GM18951 (cell line): ENCODE measurements around the gene NTN1.

ENCODE experiments used
- POLR2A ChIP-seq: IDR thresholded peaks from 4 replicates; pipeline ENCODE4 v1.6.1; 2011; ENCODE audit warnings: mild to moderate bottlenecking; ENCODE audit not compliant: insufficient read length, insufficient read depth; ENCODE audit errors: extremely low read depth
- in situ Hi-C: fragments of 300-500 bp; cut with MboI; formaldehyde crosslinking; loops from one replicate; pipeline ENCODE4 v1.12.0; 2022; ENCODE audit warnings: low sequenced_read_pairs, mixed read lengths, inconsistent platforms; ENCODE audit not compliant: unreplicated experiment

The NTN1 gene

DNA sequence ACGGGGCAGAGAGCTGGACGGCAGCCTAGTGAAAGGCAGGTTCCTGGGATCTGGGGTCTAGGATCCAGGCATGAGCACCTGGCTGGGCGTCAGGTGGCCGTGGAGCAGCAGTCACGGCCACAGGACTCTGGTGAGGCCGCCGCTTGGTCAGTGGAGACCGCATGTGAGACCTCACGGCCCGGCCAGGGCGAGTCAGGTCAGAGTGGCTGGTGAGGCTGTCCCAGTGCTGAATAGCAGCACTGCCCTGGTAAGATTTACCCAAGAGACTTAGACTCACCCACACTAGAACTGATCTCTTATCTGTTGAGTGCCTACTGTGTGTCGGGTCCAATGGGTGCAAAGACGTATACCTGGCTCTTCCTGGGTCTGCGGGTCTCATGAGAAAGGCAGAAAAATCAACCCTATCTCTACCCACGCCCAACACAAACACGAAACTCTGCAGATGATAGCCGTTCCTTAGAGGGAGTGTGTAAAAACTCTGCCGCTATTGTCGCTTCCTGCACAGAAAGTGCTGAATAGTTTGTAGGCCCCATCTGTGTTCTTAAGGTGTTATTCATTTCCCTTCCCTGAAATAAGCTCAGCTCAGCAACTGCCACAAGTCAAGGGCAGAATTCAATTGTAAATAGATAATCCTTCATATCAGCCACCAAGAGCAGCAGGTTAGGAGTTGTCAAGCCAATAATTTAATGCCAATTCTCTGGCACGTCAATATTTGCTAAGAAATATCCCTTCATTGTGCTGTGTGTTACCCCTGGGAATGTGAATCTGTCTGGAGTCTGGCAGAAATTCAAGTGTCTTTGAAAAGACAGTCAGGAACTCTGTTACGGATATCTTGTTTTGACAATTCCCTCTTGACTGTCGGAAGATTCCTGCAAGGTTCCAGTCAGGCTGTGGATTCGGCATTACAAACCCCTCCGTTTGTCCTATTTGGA, 240.0 kb downstream of the NTN1 start:
- no peak for TF ChIP-seq POLR2A
- in situ Hi-C loops: no loop called here

DNA sequence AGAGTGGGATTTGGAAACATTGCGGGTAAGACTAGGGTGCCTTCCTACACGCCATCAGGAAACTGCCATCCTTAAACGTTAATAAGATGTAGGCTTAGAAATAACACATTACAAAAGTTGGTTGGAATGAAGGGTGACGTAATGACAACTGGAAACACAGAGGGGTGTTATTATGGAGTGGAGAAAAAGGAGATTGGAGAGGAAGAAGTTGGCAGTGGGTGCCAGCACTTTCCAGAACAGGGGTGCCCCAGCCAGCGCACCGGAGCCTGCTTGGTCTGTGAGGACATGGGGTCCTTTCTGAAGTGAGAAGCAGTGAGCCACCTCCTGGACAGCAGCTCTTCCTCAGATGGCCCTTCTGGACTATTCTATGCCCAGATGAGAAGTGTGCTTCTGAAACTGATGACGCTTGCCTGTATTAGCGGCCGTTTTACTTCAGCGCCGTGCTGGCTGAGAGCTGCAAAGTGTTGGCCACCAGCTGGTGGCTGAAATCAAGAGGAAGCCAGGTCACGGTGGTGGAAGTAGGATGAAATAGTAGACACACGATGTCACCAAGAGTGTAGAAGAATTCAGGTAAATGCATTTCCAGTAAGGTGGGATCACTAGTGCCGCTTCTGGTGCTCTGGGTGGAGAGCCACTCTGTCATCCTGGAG, 244.8 kb downstream of the NTN1 start:
- TF ChIP-seq POLR2A: no peak
- in situ Hi-C loops: no loop called here

DNA sequence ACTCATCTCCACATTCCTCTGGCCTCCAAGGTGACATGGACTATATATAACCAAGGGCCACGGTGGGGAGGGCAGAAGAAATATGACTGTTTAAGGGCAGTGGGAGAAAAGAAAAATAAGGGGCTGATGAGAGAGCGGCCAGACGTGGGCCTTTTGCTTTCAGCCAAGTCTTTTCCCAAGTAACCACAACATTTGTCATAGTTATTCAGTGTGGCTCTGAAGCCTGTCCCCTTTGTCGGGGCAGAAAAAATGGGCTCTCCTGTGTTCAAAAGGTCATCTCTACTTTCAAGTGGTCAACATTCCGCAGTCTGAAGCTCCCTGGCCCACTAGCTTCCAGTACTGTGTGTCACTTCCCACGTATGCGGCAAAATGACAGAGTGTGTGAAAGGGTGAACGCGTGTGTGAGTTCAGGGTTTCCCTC, 245.4 kb downstream of the NTN1 start:
- in situ Hi-C loops: no loop called here
- TF ChIP-seq POLR2A: no peak

DNA sequence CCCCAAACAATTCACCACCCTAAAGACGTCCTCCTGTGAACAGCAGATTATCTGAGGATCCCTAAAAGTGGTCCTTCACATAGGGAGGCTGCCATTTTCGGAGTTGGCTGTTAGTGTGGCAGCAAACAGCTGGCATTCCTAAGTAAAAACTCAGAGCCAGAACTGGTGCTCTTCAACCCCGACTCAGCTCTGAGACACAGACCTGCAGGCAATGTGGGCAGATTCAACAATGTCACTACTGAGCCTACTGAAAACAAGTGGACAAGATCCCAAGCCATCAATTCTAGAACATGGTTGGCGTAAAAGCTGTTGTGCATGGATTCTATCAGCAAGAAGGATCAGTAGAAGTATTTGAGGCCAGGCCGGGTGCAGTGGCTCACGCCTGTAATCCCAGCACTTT, 247.2 kb downstream of the NTN1 start:
- in situ Hi-C loops: no loop called here
- no peak for TF ChIP-seq POLR2A

DNA sequence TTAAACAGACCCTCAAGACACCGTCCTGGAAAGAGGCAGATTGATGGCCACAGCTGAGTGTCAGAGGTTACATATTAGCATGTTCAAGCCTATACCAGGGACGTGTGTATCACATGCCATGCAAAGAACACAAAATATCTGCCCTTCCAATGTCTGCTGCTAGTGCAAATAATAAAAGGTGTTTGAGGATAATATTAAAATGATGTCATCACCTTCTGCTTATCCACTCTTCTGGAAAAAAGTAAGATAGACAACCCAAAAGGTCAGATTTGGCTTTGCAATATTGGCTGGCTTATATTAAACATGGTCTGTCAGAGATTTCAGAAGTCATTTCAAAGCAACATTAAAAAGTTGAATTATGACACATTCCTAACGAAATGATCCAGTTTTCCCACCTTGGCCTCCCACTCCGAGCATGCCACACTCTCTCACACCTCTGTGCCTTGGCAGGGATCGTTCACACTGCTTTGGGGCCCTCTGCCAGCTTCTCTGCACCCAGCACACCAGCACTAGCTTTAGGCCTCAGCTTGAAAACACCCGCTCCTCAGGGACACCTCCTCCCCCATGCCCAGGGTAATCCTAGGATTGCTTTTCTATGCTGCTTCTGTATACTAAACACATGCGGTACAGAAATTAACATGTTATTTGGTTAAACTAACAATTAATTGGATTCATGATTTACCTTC, 248.2 kb downstream of the NTN1 start:
- TF ChIP-seq POLR2A: no peak
- in situ Hi-C loops: no loop called here

DNA sequence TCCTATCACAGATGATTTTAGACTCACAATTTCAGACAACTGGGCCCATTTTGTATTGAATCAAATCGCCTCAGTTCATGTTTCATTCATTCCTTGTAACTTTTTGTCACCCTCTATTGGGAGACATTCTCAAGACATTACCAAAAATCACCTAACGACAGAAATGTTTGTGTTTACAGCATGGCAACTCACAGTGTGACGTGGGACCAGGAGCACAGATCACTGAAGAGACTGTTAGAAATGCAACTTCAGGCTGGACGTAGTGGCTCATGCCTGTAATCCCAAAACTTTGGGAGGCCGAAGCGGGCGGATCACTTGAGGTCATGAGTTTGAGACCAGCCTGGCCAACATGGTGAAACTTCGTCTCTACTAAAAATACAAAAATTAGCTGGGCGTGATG, 249.6 kb downstream of the NTN1 start:
- in situ Hi-C loops: no loop called here
- no peak for TF ChIP-seq POLR2A

DNA sequence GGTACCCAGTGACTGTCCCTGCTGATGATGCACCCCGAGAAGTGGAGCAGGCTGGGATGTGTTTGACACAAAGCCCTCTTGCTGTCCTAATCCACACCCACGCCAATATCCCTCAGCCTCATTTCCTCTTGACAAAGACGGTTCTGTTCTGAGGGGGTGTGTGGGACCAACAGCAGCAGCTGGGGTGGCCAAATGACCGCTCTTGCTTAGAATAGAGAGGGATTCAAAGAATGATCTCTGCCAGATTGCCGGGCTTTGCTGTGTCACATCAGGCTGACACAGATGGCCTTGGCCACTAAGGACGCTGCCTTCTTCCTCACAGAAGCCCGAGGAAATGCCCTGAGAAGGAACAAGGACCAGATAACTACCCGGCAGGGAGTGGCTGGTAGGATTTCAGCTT, 250.7 kb downstream of the NTN1 start:
- TF ChIP-seq POLR2A: no peak

DNA sequence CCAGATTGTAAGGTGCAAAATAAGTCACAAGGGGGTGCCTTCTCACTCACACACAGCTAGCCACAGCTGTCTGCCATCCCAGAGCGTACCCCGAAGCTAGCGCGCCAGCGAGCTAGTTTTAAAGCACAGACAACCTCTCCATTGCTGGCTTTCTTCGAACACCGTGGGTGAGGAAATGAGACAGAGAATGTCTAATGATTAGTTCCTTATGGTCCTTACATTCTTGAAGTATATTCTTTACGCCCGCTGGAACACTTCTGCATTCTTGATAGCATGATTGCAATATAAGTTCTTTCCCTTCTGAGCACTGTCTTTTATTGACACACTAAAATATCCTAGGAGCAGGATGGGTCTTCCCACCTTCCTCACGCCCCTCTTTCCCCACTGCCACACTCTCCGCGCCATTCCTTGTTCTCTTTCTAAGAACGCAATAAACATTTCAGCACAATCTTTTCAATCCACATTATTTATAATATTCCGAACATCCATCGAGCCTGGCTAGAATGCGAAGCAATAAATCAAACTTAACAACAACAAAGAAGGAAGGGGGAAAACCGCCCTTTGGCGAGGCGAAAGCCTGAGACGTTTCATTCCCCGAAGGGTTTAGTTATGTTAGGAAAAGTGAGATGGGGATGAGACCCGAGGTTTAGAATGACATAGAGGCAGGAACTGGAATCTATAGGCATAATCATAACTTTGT, 251.3 kb downstream of the NTN1 start:
- in situ Hi-C loops: no loop called here
- no peak for TF ChIP-seq POLR2A

More for the DNA sequence above, 250.7 kb downstream of the NTN1 start:
- in situ Hi-C loops: no loop called here

DNA sequence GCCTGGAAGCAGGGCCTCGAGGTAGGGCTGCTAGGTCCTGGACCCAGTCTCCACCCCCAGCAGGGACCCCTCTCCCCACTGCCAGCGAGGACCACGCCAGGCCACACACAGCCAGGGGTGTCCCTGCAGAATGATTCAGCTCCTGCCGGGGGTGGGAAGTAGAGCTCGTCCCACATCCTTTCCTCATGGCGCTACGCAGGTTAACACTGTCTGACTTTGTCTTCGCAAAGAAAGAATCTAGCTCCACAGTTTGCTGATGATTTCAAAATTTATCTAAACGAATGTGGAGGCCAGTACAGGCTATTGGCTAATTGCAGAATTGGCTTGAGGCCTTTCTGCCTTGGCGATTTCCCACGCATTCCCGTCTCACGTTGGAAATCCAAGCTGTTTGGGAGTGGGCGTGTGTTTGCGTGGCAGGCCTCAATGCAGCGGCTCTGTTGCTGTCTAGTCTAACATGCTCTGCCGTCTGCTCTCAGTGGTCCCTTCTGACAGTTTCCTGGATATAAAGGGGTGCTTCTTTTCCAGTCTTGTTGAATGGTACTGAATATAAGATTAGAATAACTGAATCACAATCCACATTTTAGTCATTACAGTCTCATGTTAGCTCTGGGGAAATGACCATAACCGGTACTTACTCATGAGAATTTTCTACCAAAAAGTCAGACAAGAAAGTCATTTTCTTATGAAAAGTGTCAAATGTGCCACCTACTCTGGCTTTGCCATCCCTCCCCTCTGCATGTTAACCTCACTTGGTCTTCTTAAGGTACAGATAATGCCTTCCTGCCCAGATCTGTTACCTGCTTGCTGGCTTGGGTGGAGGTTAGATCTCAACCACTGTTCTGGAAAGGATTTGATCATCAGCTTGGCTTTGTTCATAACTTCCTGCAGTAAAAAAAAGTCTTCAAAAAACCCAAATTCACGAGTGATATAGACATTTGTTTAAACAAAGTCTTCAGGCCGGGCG, 252.4 kb downstream of the NTN1 start:
- no peak for TF ChIP-seq POLR2A
- in situ Hi-C loops: no loop called here

DNA sequence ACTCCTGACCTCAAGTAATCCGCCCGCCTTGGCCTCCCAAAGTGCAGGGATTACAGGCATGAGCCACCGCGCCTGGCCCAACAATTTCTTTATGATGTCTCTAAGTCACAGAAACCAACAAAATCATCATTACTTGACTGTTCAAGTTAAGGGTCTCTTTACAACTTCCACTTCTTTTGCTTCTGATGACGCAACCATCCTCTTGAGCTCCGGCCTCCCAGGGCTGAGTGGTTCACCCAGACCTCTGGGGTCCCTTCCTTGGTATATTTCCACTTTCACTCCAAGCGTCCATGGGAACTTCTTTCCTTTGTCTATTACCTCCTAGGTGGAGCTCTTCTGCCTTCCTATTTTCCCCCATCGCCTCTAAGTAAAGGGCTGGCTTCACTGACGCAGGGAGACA, 253.7 kb downstream of the NTN1 start:
- TF ChIP-seq POLR2A: no peak
- in situ Hi-C loops: no loop called here

DNA sequence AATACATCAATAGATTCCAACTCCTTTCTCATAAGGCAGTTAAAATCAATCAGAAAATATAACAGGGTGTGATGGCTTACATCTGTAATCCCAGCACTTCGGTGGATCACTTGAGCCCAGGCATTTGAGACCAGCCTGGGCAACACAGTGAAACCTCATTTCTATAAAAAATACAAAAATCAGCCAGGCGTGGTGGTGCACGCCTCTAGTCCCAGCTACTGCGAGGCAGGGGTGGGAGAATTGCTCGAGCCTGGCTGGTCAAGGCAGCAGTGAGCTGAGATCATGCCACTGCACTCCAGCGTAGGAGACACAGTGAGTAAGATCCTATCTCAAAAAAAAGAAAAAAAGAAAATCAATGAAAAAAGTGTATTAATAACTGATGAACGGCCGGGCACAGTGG, 258.6 kb downstream of the NTN1 start:
- in situ Hi-C loops: no loop called here
- no peak for TF ChIP-seq POLR2A

DNA sequence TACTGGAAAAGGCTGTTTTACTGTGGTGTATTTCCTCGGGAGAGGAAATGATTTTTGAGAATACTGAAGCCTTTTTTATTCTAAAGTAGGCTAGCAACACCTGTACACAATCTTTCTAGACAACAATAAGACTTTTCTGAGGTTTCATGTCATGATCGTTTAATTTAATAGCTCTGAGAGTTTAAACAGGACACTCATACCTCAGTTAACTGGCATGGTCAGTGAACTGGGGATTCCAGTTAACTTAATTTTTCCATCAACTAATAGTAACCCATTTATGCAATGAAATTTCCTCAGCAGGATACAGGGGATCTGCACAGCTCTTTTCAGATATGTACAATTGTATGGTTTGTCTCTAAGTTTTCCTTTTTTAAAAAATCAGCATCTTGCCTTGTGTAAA, 262.6 kb downstream of the NTN1 start:
- in situ Hi-C loops: no loop called here
- TF ChIP-seq POLR2A: no peak
